OCI-LY1 (cell line): Measurements from ENCODE around the gene FYCO1.
"Not testable (repeated sequence)": the region's sequence is repeated elsewhere in the genome, so short reads cannot be mapped to it uniquely, and the experiment has no call there.

Source experiments
- H2AFZ ChIP-seq: fragments of 200-600 bp; sonication (generic), shearing (Covaris generic); 2 replicates; pipeline ENCODE4 v1.6.0; 2014; ENCODE audit warnings: antibody characterized with exemption, mild to moderate bottlenecking, low read length
- H3F3A ChIP-seq: fragments of 200-600 bp; sonication (generic), shearing (Covaris generic); 2 replicates; pipeline ENCODE4 v1.6.0; 2014; ENCODE audit warnings: mild to moderate bottlenecking, antibody characterized with exemption, low read length, moderate library complexity; ENCODE audit not compliant: insufficient read depth
- H3K27ac ChIP-seq: fragments of 200-600 bp; sonication (generic); 2 replicates; pipeline ENCODE4 v1.5.1; 2014; ENCODE audit warnings: low read length, mixed run types, mild to moderate bottlenecking, low read depth; ENCODE audit not compliant: poor library complexity, severe bottlenecking
- H3K27me3 ChIP-seq: fragments of 200-600 bp; sonication (generic); 2 replicates; pipeline ENCODE4 v1.6.0; 2014; ENCODE audit warnings: antibody characterized with exemption, mild to moderate bottlenecking, low read length, moderate library complexity; ENCODE audit not compliant: insufficient read depth
- H3K36me3 ChIP-seq: fragments of 200-600 bp; sonication (generic); 2 replicates; pipeline ENCODE4 v1.6.1; 2014; ENCODE audit warnings: mild to moderate bottlenecking, antibody characterized with exemption, low read length, moderate library complexity, mixed read lengths; ENCODE audit not compliant: insufficient read depth
- H3K4me1 ChIP-seq: fragments of 200-600 bp; sonication (generic); 2 replicates; pipeline ENCODE4 v1.5.1; 2014; ENCODE audit warnings: mild to moderate bottlenecking, low read length, moderate library complexity; ENCODE audit not compliant: insufficient read depth, severe bottlenecking
- H3K4me2 ChIP-seq: fragments of 200-600 bp; sonication (generic), shearing (Covaris generic); 2 replicates; pipeline ENCODE4 v1.6.1; 2014; ENCODE audit warnings: low read length
- H3K4me3 ChIP-seq: fragments of 200-600 bp; sonication (generic); 2 replicates; pipeline ENCODE4 v1.5.1; 2014; ENCODE audit warnings: low read length, low read depth, mild to moderate bottlenecking, mixed read lengths; ENCODE audit not compliant: poor library complexity, severe bottlenecking
- H3K79me2 ChIP-seq: fragments of 200-600 bp; shearing (Covaris generic); 2 replicates; pipeline ENCODE4 v1.6.1; 2016; ENCODE audit warnings: mixed run types, low read length, mixed read lengths; ENCODE audit not compliant: insufficient read depth
- H3K9ac ChIP-seq: fragments of 200-600 bp; sonication (generic), shearing (Covaris generic); 2 replicates; pipeline ENCODE4 v1.6.1; 2014; ENCODE audit warnings: mild to moderate bottlenecking, low read length, mixed read lengths
- H3K9me2 ChIP-seq: fragments of 200-600 bp; sonication (generic), shearing (Covaris generic); 2 replicates; pipeline ENCODE4 v1.6.1; 2014; ENCODE audit warnings: low read depth, mild to moderate bottlenecking, low read length, mixed read lengths
- H3K9me3 ChIP-seq: fragments of 200-600 bp; shearing (Covaris generic); 2 replicates; pipeline ENCODE4 v1.6.1; 2014; ENCODE audit warnings: low read length, mixed read lengths
- H4K20me1 ChIP-seq: fragments of 200-600 bp; sonication (generic), shearing (Covaris generic); 2 replicates; pipeline ENCODE4 v1.6.0; 2016; ENCODE audit warnings: mild to moderate bottlenecking, low read length; ENCODE audit not compliant: insufficient read depth
- CTCF ChIP-seq: fragments of 200-600 bp; sonication (generic), shearing (Covaris generic); IDR thresholded peaks from 2 replicates; pipeline ENCODE4 v1.5.1; 2017; ENCODE audit warnings: mild to moderate bottlenecking, antibody characterized with exemption, low read length, moderate library complexity, mixed read lengths
- EZH2 ChIP-seq: fragments of 200-600 bp; sonication (generic), shearing (Covaris generic); IDR thresholded peaks from 2 replicates; pipeline ENCODE4 v1.8.0; 2017; ENCODE audit warnings: borderline replicate concordance, mixed run types, mild to moderate bottlenecking, antibody characterized with exemption, low read length, moderate library complexity, mixed read lengths

Gene FYCO1

GRCh38 chr3:45995236-45996192 is at the start of gene FYCO1:
Gene FYCO1 (minus strand): TSS chr3:45995824. CDS start chr3:45984910, 10,914 bp downstream.
- H3K4me2 ChIP-seq: peak within 1 kb of the TSS; percentile 88
- 0 out of 2 replicates have a peak within 1 kb of the TSS, but pooled peaks have one; percentile 70 for H2AFZ ChIP-seq
- no peaks in the 10 kb centered on the region for H3K9me3 ChIP-seq
- no peaks in the 10 kb centered on the region; the same call in 1 of the 2 replicates for H3K27me3 ChIP-seq
- no peaks in the 10 kb centered on the region for H3F3A ChIP-seq
- H4K20me1 ChIP-seq: no peaks in the 10 kb centered on the region
- peaks cover 36% of the 10 kb centered on the region for H3K4me1 ChIP-seq
- no peaks in the 10 kb centered on the region for H3K36me3 ChIP-seq
- peak within 1 kb of the TSS; percentile 89 for H3K9ac ChIP-seq
- TF ChIP-seq CTCF: no peak
- TF ChIP-seq EZH2: no peak
- H3K4me3 ChIP-seq: peak within 1 kb of the TSS; percentile 80
- H3K9me2 ChIP-seq: no peaks in the 10 kb centered on the region
- H3K79me2 ChIP-seq: peaks cover 4% of the 10 kb centered on the region; the same call in 1 of the 2 replicates
- peak within 1 kb of the TSS; percentile 66 for H3K27ac ChIP-seq

- no peaks in the 10 kb centered on the region for H4K20me1 ChIP-seq
- no peaks in the 10 kb centered on the region for H3K27me3 ChIP-seq
- no peak overlapping the region for H3K9ac ChIP-seq
- no peaks in the 10 kb centered on the region for H3K9me3 ChIP-seq
- no peaks in the 10 kb centered on the region for H3K79me2 ChIP-seq
- H3K4me1 ChIP-seq: no peaks in the 10 kb centered on the region
- H3K27ac ChIP-seq: no peak overlapping the region
- H3K36me3 ChIP-seq: no peaks in the 10 kb centered on the region
- H3K4me2 ChIP-seq: no peak overlapping the region
- H3F3A ChIP-seq: no peaks in the 10 kb centered on the region
- no peak overlapping the region for H2AFZ ChIP-seq
- TF ChIP-seq CTCF (no peak), EZH2 (no peak)
- no peak overlapping the region for H3K4me3 ChIP-seq
- H3K9me2 ChIP-seq: no peaks in the 10 kb centered on the region
These were observed 43.3 kb upstream of the FYCO1 start for GRCh38 chr3:46038916-46039315.

DNA sequence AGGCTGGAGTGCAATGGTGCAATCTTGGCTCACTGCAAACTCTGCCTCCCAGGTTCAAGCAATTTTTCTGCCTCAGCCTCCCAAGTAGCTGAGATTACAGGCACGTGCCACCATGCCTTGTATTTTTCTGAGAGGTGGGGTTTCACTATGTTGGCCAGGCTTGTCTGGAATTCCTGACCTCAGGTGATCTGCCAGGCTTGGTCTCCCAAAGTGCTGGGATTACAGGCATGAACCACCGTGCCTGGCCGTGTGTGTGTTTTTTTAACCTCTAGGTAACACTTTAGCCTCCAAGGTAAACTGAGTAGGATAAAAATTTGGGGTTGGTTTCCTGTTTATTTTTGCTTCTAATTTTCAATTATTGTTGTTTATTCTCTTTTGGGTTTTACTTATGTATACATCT is 42.4 kb upstream of the FYCO1 start:
- H4K20me1 ChIP-seq: not testable (repeated sequence)

GRCh38 chr3:46036191-46036590 is 40.6 kb upstream of the FYCO1 start:
- no peak overlapping the region for H3K4me3 ChIP-seq
- H3K4me1 ChIP-seq: no peaks in the 10 kb centered on the region
- no peaks in the 10 kb centered on the region for H3K36me3 ChIP-seq
- peaks cover 3% of the 10 kb centered on the region; the same call in 1 of the 2 replicates for H3K9me3 ChIP-seq
- no peak overlapping the region for H3K4me2 ChIP-seq
- no peak overlapping the region for H3K27ac ChIP-seq
- H3K79me2 ChIP-seq: no peaks in the 10 kb centered on the region
- H3K9me2 ChIP-seq: no peaks in the 10 kb centered on the region
- TF ChIP-seq EZH2: no peak
- no peak for TF ChIP-seq CTCF
- H3K9ac ChIP-seq: no peak overlapping the region
- no peaks in the 10 kb centered on the region; the same call in 1 of the 2 replicates for H3K27me3 ChIP-seq
- no peaks in the 10 kb centered on the region for H3F3A ChIP-seq
- H4K20me1 ChIP-seq: no peaks in the 10 kb centered on the region
- H2AFZ ChIP-seq: no peak overlapping the region

More for the DNA sequence above, 42.4 kb upstream of the FYCO1 start:
- not testable (repeated sequence) for H3K9me3 ChIP-seq, H3F3A ChIP-seq, H3K9me2 ChIP-seq, H3K4me2 ChIP-seq, H3K9ac ChIP-seq, H3K4me1 ChIP-seq, H2AFZ ChIP-seq, H3K27me3 ChIP-seq, H3K4me3 ChIP-seq, H3K36me3 ChIP-seq, H3K27ac ChIP-seq, H3K79me2 ChIP-seq
